ENCODE measurements around the gene CPXM1. TPM values are rescaled to one million over a fixed set of nuclear protein-coding genes. Genes with fewer than 3 reads are reported as not detected.

Gene CPXM1
- total and polyA plus RNA-seq, 4 donors, result 0.08 to 5.5 (median 0.16) TPM

GRCh38 chr20:2747676-2748235, 52.7 kb downstream of the CPXM1 start (continued):
- TF ChIP-seq REST (IDR thresholded peaks at IDR 0.05), result no peak
- no peak for TF ChIP-seq SP1 (IDR thresholded peaks at IDR 0.05)
- no peak for TF ChIP-seq RXRA (IDR thresholded peaks at IDR 0.05)
- TF ChIP-seq EGR1 (IDR thresholded peaks at IDR 0.05; ENCODE audit: low read depth in 2 of 2), result no peak
- no peak for TF ChIP-seq JUND (IDR thresholded peaks at IDR 0.05)
- no peak for TF ChIP-seq MAX (IDR thresholded peaks at IDR 0.05)
- TF ChIP-seq RAD21 (IDR thresholded peaks at IDR 0.05), result no peak
- TF ChIP-seq HNF4A (conservative IDR thresholded peaks at IDR 0.05), result no peak

- 70% methylated on average over 8 of the region's 8 CpGs for WGBS
- Histone ChIP-seq H3K27ac (ENCODE audit: low read depth in 1 of 2, low read length in 2 of 2) (no peak overlapping the region), H3K4me3 (ENCODE audit: low read depth in 1 of 3, low read length in 3 of 3) (no peak overlapping the region), H3K9ac (ENCODE audit: low read depth in 1 of 2, low read length in 2 of 2) (no peak overlapping the region), H3K27me3 (ENCODE audit: control insufficient read depth in 4 of 4, insufficient read depth in 4 of 4, low read length in 3 of 4) (peaks cover 0 to 3% (median under 1%) of the 10 kb centered on the region in 4 donors), H3K4me1 (ENCODE audit: control insufficient read depth in 4 of 4, insufficient read depth in 4 of 4, low read length in 3 of 4) (peaks cover 5 to 15% (median 10%) of the 10 kb centered on the region in 4 donors), H3K36me3 (ENCODE audit: control insufficient read depth in 4 of 4, insufficient read depth in 3 of 4, low read depth in 1 of 4, low read length in 3 of 4) (no peaks in the 10 kb centered on the region), H3K9me3 (ENCODE audit: control insufficient read depth in 4 of 4, low read length in 3 of 4) (no peaks in the 10 kb centered on the region)
- peak; percentile 22 for DNase-seq (ENCODE audit: low spot score)
- TF ChIP-seq REST (IDR thresholded peaks at IDR 0.05), result no peak
- TF ChIP-seq FOXA1 (IDR thresholded peaks at IDR 0.05), result no peak
- no peak for TF ChIP-seq GABPA (IDR thresholded peaks at IDR 0.05 in 1 of 2, conservative IDR thresholded peaks at IDR 0.05 in 1 of 2)
- no peak for TF ChIP-seq RAD21 (IDR thresholded peaks at IDR 0.05)
- TF ChIP-seq JUND (IDR thresholded peaks at IDR 0.05), result no peak
- no peak for TF ChIP-seq ATF3 (IDR thresholded peaks at IDR 0.05)
- no peak for TF ChIP-seq CTCF (IDR thresholded peaks at IDR 0.05; ENCODE audit: low read depth, low read length, missing input control)
- TF ChIP-seq YY1 (IDR thresholded peaks at IDR 0.05), result no peak
- TF ChIP-seq HNF4A (conservative IDR thresholded peaks at IDR 0.05), result no peak
- no peak for TF ChIP-seq HNF4G (IDR thresholded peaks at IDR 0.05)
- no peak for TF ChIP-seq RXRA (IDR thresholded peaks at IDR 0.05)
- no peak for TF ChIP-seq MAX (IDR thresholded peaks at IDR 0.05)
These were observed 53.7 kb downstream of the CPXM1 start for GRCh38 chr20:2746636-2747265.

Data from liver (tissue), 9 donors.